ENCODE measurements around the gene DAB1.

Gene DAB1

DNA sequence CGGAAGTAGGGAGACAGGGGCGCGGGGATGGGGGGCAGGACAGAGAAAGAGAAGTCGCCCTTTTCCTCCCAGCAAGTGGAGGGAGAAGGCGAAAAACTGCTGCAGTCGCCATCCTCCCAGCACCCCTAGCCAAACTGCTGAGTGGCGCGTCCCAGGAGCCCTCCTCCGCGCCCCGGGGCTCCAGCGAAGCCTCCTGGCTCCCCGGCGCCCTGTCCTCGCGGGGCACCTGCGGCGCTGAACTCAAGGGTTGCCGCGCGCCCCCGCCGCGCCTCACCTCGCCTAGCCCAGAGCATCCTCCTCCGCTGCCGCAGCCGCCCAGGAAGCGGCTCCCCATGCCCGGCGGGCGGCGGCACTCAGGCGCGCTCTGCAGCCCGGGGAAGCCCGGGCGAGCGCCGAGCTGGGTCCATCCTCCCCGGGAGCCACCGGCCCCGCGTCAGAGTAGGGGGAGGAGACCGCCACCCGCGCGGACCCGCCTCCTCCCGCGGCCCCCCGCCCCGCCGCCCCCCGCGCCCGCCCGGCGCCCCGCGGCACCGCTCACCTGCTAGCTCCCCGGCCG is at the start of gene DAB1:
Gene DAB1 (minus strand): TSS at position 405 of the 556 bp plus-strand sequence. CDS start 133,030 bp downstream, outside the sequence.
- DNase-seq: peak; percentile 17

DNA sequence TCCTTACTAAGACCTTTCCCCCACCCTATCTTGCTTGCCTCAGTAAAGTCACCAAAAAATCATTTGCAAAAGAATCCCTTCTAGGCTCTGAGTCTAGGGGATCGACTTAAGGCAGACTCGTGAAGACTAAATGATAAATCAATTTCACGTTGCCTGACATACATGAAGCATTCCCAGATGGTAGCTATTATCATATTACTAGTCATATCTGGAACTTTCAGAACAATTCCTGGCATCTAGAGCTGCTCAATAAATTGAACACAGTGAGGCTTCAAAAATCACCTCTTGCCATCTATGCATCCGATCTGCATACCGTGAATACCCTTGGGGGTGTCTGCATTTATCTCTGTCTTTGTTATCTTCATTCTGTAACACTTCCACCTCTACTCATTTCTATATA is 49.6 kb upstream of the DAB1 start:
- no peak for DNase-seq

DNA sequence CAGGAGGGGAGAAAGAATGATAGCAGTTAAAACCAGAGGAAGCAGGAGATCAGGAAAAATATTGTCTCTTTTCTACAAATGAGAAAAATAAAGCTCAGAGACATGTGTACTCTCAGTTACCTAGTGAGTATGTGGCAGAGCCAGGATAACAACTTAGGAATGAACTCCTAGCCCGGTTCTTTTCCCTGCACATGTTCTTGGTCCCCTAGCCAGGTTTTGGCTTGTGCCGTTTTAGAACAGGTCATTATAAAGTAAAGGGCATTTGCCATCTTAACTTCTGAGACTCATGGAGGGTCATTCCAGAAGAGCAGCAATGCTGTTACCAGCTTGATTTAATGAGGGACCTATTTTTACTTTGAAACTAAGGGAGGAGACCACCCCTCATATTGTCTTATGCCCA is 48.1 kb upstream of the DAB1 start:
- DNase-seq: no peak

DNA sequence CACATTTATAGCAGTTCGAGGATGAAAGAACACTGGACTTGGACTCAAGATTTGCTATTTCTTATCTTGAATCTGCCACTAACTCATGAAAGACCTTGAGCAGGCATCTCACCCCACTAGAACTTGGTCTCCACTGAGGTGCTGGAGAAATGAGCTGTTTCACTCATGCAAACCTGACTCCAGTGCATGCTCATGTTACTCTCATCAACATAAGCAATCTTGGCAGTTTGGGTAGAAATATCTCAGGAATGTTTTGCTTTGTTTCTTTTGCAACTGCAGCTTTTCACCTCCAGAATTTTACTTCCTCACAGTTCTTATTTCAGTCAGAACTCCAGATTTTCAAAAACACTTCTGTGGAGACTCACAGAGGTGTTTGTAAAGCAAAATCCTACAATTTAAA is 46.2 kb upstream of the DAB1 start:
- no peak for DNase-seq

- DNase-seq: no peak
Measured at GRCh38 chr1:57468641-57469523, 45.0 kb upstream of the DAB1 start.

DNA sequence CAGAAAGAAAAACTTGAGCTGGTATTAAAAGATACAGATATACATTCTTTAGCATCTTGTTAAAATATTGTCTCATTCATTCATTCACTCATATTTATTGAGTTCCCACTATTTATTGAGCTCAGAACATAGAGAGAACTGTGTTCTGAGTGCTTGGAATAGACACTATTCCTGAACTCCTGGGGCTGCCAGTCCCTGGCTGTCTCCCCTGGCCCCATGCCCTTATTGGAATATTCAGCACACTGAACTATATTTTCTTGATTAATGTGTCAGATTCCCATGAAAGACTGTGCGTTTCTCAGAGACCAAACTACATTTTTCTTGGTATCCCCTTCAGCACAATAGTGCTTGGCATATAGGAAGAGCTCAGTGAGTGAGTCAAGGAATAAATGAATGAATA is 44.0 kb upstream of the DAB1 start:
- DNase-seq: no peak

DNA sequence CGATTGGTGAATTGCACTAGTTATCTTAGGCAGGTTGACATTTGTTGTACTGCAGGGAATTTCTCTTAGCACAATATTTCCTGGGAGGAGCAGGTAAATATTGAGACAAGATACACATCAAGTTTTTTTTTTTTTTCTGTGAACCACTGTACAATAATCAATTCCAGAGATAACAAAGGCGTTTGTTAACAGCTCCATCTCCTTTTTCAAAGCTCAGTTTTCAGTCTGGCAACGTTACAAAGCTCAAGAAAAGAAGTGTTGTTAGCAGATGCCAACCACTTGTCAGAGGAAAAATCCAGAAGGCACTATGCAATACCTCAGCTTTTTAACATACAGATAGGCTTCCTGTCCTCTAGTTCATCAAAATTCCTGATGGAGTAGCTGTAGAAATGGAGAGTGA is 40.9 kb upstream of the DAB1 start:
- DNase-seq: no peak

DNA sequence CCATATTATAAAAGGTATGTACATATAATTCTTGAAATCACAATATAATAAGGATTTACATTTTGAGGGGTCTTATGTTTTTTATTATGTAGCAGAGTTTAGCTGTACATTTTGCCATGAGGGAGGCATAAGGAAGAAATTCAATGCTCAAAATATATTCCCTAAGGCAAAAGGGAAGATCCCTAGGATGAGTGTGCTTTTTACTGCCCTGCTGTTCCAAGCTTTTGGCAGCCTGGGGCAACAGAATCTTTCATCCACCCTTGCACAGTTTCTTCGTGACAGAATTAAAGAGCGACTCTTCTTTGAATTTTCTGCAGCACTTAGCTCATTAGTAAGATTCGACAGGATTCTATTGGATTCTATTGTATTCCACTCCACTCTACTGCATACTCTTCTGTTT is 39.5 kb upstream of the DAB1 start:
- DNase-seq: no peak

GRCh38 chr1:57461405-57461804 is 37.5 kb upstream of the DAB1 start:
- no peak for DNase-seq

- no peak for DNase-seq
Measured at GRCh38 chr1:57451516-57451915, 27.7 kb upstream of the DAB1 start.

GRCh38 chr1:57450981-57451380 is 27.1 kb upstream of the DAB1 start:
- no peak for DNase-seq

- no peak for DNase-seq
Measured at GRCh38 chr1:57447551-57447950, 23.7 kb upstream of the DAB1 start.

DNA sequence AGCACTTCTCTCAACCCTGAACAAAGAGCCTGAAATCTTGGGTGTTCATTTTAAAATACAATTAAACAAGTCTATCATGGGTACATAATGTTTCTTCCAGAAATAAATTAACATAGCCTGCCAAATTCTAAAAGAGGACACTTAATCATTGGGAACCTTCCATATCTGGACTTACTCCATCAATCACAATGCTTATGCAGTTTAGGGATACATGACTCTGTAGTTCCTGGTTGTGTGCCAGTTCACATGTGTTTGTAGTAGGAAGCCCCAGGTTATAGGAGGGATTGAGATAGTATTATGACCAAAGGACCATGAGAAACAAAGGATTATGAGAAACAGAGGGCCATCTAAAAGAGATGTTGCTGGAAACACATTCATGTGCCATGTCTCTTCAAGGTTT is 19.1 kb upstream of the DAB1 start:
- DNase-seq: no peak

DNA sequence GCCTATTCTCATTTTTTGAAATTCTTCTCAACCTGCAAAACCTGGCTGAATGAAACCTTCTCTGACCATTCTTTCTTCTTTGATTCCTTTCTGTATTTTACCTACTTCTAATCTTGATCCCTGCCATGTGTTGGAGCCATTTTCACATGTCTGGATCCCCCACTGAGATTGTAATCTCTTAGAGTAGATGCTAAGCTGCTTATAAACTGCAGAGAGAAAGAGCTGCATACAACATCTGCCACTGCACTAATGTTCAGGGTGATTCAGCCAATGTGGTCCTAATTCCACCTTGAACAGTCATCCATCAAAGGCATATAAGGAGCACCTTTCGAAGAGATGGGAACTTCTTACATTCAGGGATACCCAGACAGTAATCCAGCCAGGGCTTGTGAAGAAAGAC is 16.2 kb upstream of the DAB1 start:
- DNase-seq: no peak

DNA sequence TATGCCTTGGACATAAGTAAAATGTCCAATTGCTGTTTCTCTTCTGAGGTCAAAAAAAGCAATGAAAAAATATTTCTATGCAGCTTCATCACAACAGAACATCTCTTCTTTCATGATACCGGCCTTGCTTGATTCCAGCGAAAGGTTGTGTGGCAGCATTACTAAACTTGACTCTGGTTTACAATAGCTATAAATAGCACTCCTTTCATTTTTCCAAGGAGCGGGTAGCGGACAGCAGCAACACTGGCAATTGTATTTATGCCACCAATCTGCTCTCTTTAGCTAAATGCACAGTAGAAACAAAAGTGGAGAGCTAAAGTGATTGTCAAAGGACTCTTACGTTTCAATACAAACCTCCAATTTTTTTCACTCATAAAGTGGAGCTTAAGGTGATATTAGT is 7.5 kb upstream of the DAB1 start:
- DNase-seq: no peak

DNA sequence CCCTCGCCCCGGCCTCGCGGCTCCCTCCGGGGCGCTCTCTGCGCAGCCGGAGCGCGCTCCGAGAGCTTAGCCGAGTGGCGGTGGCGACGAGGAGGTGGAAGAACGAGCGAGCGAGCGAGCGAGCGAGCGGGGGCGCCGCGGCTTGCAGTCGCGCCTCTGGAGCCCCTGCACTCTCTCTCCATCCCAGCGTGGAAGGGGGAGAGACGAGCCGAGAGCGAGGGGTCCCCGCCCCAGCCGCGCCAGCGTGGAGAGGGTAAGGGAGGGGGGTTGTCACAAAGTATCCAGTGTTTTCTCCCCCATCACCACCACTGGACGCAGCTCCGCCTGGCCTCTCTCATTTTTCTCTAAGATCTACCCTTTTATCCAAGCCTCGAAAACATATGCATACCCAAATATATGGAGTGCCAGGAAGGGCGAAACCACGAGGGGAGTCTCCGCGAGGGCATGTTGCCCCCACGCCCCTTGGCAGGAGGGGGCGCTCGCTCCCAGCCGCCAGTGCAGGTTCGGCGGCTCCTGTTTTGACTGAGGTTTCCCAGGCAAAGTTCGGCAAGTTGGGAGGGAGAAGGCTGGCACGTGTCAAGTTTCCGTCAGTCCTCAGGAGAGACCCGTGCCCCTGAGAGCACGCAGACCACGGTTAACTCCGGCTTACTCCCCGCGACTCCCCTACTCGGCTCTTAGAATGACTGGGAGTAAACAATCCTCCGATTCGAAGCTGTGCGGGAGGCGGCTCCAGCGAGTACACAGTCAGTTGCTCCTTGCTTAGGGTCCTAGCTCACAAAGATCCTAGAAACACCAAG is 569 bp upstream of the DAB1 start:
- DNase-seq: peak; percentile 22

DNA sequence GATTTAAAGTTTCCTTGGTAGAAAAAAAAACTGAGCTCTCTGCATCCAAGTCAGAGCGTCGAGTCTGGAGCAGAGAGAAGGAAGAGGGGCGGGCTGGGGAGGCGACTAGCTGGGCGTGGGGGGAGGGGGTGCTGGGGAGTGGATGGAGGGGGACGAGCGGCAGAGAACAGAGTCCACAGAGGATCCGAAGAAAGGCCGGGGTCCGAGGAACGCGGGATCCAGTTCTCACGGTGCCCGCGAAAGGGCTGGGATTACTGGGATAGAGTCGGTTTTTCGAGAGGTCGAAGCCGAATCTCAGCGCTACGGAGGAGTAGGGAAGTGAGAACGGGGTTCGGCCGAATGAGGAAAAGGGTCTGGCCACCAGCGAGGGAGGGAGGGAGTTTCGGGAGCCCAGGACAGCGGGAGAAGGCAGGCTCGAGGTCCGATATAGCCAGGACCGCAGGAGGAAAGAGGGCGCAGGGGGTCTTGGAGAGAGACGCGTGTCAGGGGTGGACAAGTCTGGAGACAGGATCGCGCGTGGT is 665 bp downstream of the DAB1 start:
- no peak for DNase-seq

DNA sequence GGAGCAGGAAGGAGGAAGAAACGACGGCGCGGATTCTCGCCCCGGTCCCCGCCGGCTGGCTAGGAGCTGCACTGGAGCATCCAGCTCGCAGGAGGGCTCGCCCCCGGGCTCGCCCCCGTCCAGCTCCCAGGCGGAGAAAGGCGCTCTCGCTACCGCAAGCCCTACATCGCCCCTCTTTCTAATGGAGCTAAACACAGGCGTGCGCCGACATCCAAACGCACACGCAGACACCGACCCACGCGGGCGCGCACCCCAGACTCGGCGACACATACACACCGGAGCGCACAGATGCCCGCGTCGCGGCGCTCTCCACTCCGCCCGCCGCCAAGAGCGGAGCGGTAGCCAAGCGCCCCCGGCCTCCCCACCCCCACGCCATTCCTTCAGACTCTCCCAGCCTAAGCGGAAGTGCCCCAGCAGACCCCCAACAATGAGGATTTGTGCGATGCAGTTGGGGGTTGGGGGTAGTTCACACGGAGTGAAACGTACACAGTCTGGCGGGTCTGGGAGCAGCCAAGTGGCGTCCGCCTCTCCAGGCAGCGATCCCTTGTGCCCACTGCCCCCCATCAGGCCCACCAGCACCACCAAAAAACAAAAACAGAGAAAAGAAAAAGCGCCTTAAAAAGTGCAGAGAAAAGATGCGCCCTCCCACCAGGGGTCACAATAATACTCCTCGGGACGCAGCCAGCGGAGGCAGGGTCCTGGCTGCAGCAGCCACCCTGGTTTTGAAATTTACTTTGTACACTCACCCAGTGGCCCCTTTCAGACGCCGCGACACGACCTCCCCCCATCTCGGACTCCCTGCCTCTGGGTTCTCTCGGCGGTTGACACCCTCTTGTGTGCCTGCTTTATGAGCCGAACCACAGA is 1.4 kb downstream of the DAB1 start:
- DNase-seq: no peak

DNA sequence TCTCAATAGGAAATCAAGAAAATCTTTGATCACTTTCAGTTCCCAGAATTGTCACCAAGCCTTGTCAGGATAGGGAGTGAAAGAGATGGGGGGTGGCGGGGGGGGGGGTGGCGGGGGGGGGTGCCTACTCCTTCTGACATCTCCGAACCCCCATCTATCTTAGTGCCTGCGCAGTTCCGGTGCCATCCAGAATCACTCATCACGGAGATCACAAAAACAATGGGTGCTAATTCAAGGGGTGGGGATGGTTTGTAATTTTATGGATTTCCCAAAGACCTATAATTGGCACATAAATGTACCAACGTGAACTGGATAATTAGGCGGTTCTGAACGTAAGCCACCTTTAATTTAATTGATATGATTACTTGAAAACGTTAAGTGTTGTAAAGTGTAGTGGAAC is 2.1 kb downstream of the DAB1 start:
- no peak for DNase-seq

GRCh38 chr1:57420981-57421785 is 2.7 kb downstream of the DAB1 start:
- DNase-seq: no peak

- DNase-seq: no peak
Measured at GRCh38 chr1:57418971-57419370, 4.9 kb downstream of the DAB1 start.

DNA sequence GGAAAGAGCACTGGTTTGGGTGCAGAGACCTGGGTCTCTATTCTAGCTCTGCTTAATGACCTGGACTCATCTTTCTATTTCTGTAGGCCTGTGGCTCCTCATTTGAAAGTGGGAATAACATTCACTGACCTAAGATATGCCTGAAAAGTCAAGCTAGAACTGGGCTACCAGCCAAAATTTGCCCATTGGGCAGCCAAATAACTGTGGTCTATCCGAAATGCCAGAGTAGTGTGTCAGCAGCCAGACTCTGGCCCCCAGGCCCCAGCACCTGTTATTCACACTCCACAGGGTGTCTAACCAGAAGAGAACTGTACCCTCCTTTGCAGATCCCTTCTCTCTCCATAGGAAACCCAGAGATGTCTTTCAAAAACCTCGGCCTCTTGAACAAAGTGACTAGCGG is 12.6 kb downstream of the DAB1 start:
- no peak for DNase-seq

All from activated CD4-positive, alpha-beta T cell treated with anti-CD3 and anti-CD28 coated beads, Interleukin-2, Interleukin-6, amounts not matched to agents 100 ng/mL and 50 ng/mL, durations not matched to agents 16 hours and 8 hours (primary cell).